A549 (cell line): Measurements from ENCODE around the gene RRM1. TPM values are rescaled to one million over a fixed set of nuclear protein-coding genes. Genes with fewer than 3 reads are reported as not detected.

ENCODE experiments used
- ATAC-seq, 2 experiments: fragments of 200-7000 bp in 1 of 2; fragments of >200 bp in 1 of 2; cut with Nextera tagmentation in 1 of 2; cut with Tn5 transposase in 1 of 2; 3 replicates each; pipeline versions ENCODE4 v1.8.0 to v1.9.1; 2018 to 2020; ENCODE audit warnings: mild to moderate bottlenecking in 1 of 2, moderate library complexity in 1 of 2
- CTCF ChIA-PET: fragments of 300-600 bp; sonication (Branson Sonifier 250); formaldehyde crosslinking; extraction: SDS; loops from one replicate; lab custom pipeline; 2021; ENCODE audit warnings: antibody characterized with exemption, inconsistent platforms; lab: Yijun Ruan, JAX
- POLR2A ChIA-PET: fragments of 350-600 bp; formaldehyde crosslinking; extraction: SDS; loops from one replicate; lab custom pipeline; 2021; ENCODE audit warnings: antibody characterized with exemption, inconsistent platforms; lab: Yijun Ruan, JAX
- DNase-seq, 2 experiments: peaks; one replicate each; pipeline versions ENCODE4 v3.0.0 to v3.0.0-alpha.2; 2011 to 2016; ENCODE audit warnings: low read depth in 1 of 2, low spot score in 1 of 2
- FAIRE-seq: peaks from 2 replicates; lab custom pipeline; 2011; peaks lifted over from hg19 to GRCh38; lab: Jason Lieb, UNC
- H3K27ac ChIP-seq, 2 experiments: fragments of >200 bp; sonication (Bioruptor Twin); formaldehyde crosslinking; 3 replicates each; pipeline ENCODE4 v1.5.1; 2016 to 2017
- H3K4me1 ChIP-seq: fragments of >200 bp; sonication (Bioruptor Twin); formaldehyde crosslinking; 3 replicates; pipeline ENCODE4 v1.6.1; 2016
- H3K4me2 ChIP-seq: fragments of >200 bp; sonication (Bioruptor Twin); formaldehyde crosslinking; 3 replicates; pipeline ENCODE4 v1.6.1; 2016
- H3K4me3 ChIP-seq: fragments of >200 bp; sonication (Bioruptor Twin); formaldehyde crosslinking; 3 replicates; pipeline ENCODE4 v1.5.1; 2016
- H3K9me3 ChIP-seq: fragments of >200 bp; sonication (Bioruptor Twin); formaldehyde crosslinking; 3 replicates; pipeline ENCODE4 v1.6.1; 2016
- BHLHE40 ChIP-seq: IDR thresholded peaks from 2 replicates; pipeline ENCODE4 v1.6.1; 2012; ENCODE audit warnings: low read depth, low read length, inconsistent platforms
- CBX2 ChIP-seq: fragments of 200-600 bp; sonication (generic); IDR thresholded peaks from 2 replicates; pipeline ENCODE4 v1.6.1; 2016; ENCODE audit warnings: low read depth, mild to moderate bottlenecking, borderline replicate concordance
- CEBPB ChIP-seq, 2 experiments: fragments of >200 bp in 1 of 2; sonication (Bioruptor Twin) in 1 of 2; formaldehyde crosslinking in 1 of 2; IDR thresholded peaks; 2 replicates each; pipeline ENCODE4 v1.6.1; 2012 to 2016
- EHMT2 ChIP-seq: fragments of 200-600 bp; sonication (generic); IDR thresholded peaks from 2 replicates; pipeline ENCODE4 v1.6.1; 2016; ENCODE audit warnings: antibody characterized with exemption, low read depth, mild to moderate bottlenecking, moderate library complexity
- EP300 ChIP-seq, 2 experiments: fragments of >200 bp; sonication (Bioruptor Twin); formaldehyde crosslinking; IDR thresholded peaks; 2 replicates in 1 of 2; 3 replicates in 1 of 2; pipeline ENCODE4 v1.6.1; 2016 to 2017
- FOSL2 ChIP-seq, 2 experiments: fragments of 450-650 bp in 1 of 2; fragments of >200 bp in 1 of 2; sonication (Bioruptor Twin) in 1 of 2; formaldehyde crosslinking; IDR thresholded peaks; 2 replicates each; pipeline versions ENCODE4 v1.5.0 to v1.6.1; 2016 to 2020; ENCODE audit warnings: mild to moderate bottlenecking in 1 of 2, moderate library complexity in 1 of 2
- GATA3 ChIP-seq: IDR thresholded peaks from 2 replicates; pipeline ENCODE4 v1.6.1; 2012; ENCODE audit warnings: borderline replicate concordance
- HDAC2 ChIP-seq: fragments of 200-600 bp; sonication (generic); IDR thresholded peaks from 2 replicates; pipeline ENCODE4 v1.6.1; 2016
- HOXB13 ChIP-seq: fragments of 250-450 bp; sonication (Bioruptor Pico); IDR thresholded peaks from 2 replicates; pipeline ENCODE4 v1.5.0; 2020; ENCODE audit warnings: low read depth, mild to moderate bottlenecking, moderate library complexity
- JUN ChIP-seq, 2 experiments: fragments of >200 bp; sonication (Bioruptor Twin); formaldehyde crosslinking; IDR thresholded peaks; 2 replicates in 1 of 2; 3 replicates in 1 of 2; pipeline ENCODE4 v1.6.1; 2016 to 2017
- JUNB ChIP-seq: fragments of >200 bp; sonication (Bioruptor Twin); formaldehyde crosslinking; IDR thresholded peaks from 2 replicates; pipeline ENCODE4 v1.6.1; 2016
- MAFK ChIP-seq: fragments of 450-650 bp; IDR thresholded peaks from 2 replicates; pipeline ENCODE4 v1.6.1; 2014; ENCODE audit not compliant: partially characterized antibody
- MYC ChIP-seq: IDR thresholded peaks from 2 replicates; pipeline ENCODE4 v1.6.1; 2012; ENCODE audit warnings: mild to moderate bottlenecking, inconsistent platforms, low read length, improper control_type of control experiment, borderline replicate concordance
- NFE2L2 ChIP-seq: fragments of 150-350 bp; conservative IDR thresholded peaks from 2 replicates; pipeline ENCODE4 v1.6.1; 2014; ENCODE audit warnings: low read length
- NPAS2 ChIP-seq: fragments of 250-450 bp; sonication (Bioruptor Pico); IDR thresholded peaks from 2 replicates; pipeline ENCODE4 v1.8.0; 2022; ENCODE audit warnings: mild to moderate bottlenecking, moderate library complexity, borderline replicate concordance
- PHF8 ChIP-seq: fragments of 200-600 bp; sonication (generic); IDR thresholded peaks from 2 replicates; pipeline ENCODE4 v1.6.1; 2016; ENCODE audit warnings: low read depth, mild to moderate bottlenecking, antibody characterized with exemption, moderate library complexity, borderline replicate concordance
- POLR2A ChIP-seq: IDR thresholded peaks from 2 replicates; pipeline ENCODE4 v1.6.1; 2012; ENCODE audit warnings: mild to moderate bottlenecking, low read length
- POLR2AphosphoS2 ChIP-seq: conservative IDR thresholded peaks from 2 replicates; pipeline ENCODE4 v1.6.1; 2012; ENCODE audit warnings: low read length, improper control_type of control experiment, inconsistent platforms
- RNF2 ChIP-seq: fragments of 200-600 bp; sonication (generic); IDR thresholded peaks from 2 replicates; pipeline ENCODE4 v1.6.1; 2016; ENCODE audit warnings: low read depth, mild to moderate bottlenecking, antibody characterized with exemption, moderate library complexity, borderline replicate concordance
- TP53 ChIP-seq: fragments of 250-450 bp; sonication (Bioruptor Pico); IDR thresholded peaks from 2 replicates; pipeline ENCODE4 v1.5.0; 2021; ENCODE audit warnings: mild to moderate bottlenecking, moderate library complexity
- ZSCAN20 ChIP-seq: fragments of 250-450 bp; sonication (Bioruptor Pico); IDR thresholded peaks from 2 replicates; pipeline ENCODE4 v1.8.0; 2022; ENCODE audit warnings: mild to moderate bottlenecking, moderate library complexity
- WGBS: methylation state at CpG from one replicate; pipeline ENCODE4 v1.1.6; 2017; ENCODE audit errors: missing lambda C conversion rate; 5-methylcytosine and 5-hydroxymethylcytosine counted together
- polyA plus RNA-seq, 4 experiments: library from polyadenylated mRNA; depleted of rRNA in 3 of 4; stranded (reverse); fragments of >200 nt; fragmentation: RNase III in 1 of 4; extraction: RNeasy Plus Mini Kit Qiagen cat#74134 plus additional on column Dnase treatment in 1 of 4; gene quantifications; 2 replicates in 3 of 4; 3 replicates in 1 of 4; pipeline ENCODE4 v1.2.3, GENCODE V29; 2011 to 2017
- TF ChIP-seq, protein P1 (sequence below): IDR thresholded peaks from 2 replicates; pipeline ENCODE4 v1.6.1; 2012; ENCODE audit warnings: low read depth, borderline replicate concordance
- TF ChIP-seq, protein P2 (sequence below): fragments of 150-350 bp; IDR thresholded peaks from 2 replicates; pipeline ENCODE4 v1.6.1; 2014; ENCODE audit warnings: low read depth, mild to moderate bottlenecking, low read length
- TF ChIP-seq, protein P3 (sequence below): IDR thresholded peaks from 2 replicates; pipeline ENCODE4 v1.6.1; 2012
- TF ChIP-seq, protein P4 (sequence below): fragments of 250-450 bp; sonication (Bioruptor Pico); IDR thresholded peaks from 2 replicates; pipeline ENCODE4 v1.5.0; 2021; ENCODE audit warnings: mild to moderate bottlenecking, moderate library complexity, borderline replicate concordance

RRM1 gene
- polyA plus RNA-seq, 2 of the 4 experiments (the other 2 are of a cell fraction) = 91.4 to 120 TPM

DNA sequence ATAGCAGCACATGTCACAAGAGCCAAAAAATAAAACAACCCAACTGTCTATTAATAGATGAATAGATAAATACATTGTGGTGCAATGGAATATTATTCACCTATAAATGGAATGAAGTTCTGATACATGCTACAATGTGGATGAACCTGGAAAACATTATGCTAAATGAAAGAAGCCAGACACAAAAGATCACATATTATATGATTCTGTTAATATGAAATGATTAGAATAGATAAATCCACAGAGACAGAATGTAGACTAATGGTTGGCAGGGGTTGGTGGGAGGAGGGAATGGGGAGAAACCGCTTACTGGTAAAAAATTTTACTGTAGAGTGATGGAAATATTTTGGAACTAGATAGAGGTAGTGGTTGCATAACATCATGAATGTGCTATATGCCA is 32.9 kb upstream of the RRM1 start:
- no peak overlapping the region for H3K4me2 ChIP-seq
- POLR2A ChIA-PET = no interaction called here
- TF ChIP-seq, protein P1, sequence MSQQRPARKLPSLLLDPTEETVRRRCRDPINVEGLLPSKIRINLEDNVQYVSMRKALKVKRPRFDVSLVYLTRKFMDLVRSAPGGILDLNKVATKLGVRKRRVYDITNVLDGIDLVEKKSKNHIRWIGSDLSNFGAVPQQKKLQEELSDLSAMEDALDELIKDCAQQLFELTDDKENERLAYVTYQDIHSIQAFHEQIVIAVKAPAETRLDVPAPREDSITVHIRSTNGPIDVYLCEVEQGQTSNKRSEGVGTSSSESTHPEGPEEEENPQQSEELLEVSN = no peak
- TF ChIP-seq FOSL2 (IDR thresholded peaks at IDR 0.05) (no peak), FOSL2 (CRISPR knock-in tag; IDR thresholded peaks at IDR 0.05) (no peak), POLR2AphosphoS2 (no peak), ZSCAN20 (CRISPR knock-in tag) (no peak), PHF8 (no peak), BHLHE40 (no peak), MYC (no peak), CBX2 (no peak)
- TF ChIP-seq, all 56 proteins: peak for 0
- WGBS = 82% methylated on average over 1 of the region's 1 CpG
- no peak overlapping the region for H3K4me3 ChIP-seq
- H3K27ac ChIP-seq = no peak overlapping the region
- FAIRE-seq (no peak), ATAC-seq (no peak), DNase-seq (no peak)
- H3K9me3 ChIP-seq = no peaks in the 10 kb centered on the region
- H3K4me1 ChIP-seq = no peaks in the 10 kb centered on the region
- CTCF ChIA-PET = interaction anchor here (6.1 to 15.7 kb wide), 2 partner anchors 11 to 213 kb away, joined by 55 to 919 read pairs; partner anchors contain the start of genes RHOG and STIM1

DNA sequence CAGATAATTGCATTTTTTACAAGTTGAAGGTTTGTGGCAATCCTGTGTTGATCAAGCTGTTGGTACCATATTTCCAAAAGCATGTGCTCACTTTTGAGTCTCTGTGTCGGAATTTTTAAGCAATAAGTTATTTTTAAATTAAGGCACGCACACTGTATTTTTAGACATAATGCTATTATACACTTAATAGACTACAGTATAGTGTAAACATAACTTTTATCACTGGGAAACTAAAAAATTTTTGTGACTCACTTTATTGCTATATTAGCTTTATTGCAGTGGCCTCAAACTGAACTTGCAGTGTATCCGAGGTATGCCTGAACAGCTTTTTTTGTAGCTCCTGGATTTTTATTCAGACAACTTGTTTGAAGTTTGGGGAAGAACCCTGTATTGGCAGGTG is 31.3 kb upstream of the RRM1 start:
- no peak for ATAC-seq
- no peak for DNase-seq
- CTCF ChIA-PET = interaction anchor here (0.6 to 15.7 kb wide), 7 partner anchors 8 to 215 kb away, joined by 3 to 919 read pairs (median 3); partner anchors contain the start of genes RHOG and STIM1
- TF ChIP-seq, protein P2, sequence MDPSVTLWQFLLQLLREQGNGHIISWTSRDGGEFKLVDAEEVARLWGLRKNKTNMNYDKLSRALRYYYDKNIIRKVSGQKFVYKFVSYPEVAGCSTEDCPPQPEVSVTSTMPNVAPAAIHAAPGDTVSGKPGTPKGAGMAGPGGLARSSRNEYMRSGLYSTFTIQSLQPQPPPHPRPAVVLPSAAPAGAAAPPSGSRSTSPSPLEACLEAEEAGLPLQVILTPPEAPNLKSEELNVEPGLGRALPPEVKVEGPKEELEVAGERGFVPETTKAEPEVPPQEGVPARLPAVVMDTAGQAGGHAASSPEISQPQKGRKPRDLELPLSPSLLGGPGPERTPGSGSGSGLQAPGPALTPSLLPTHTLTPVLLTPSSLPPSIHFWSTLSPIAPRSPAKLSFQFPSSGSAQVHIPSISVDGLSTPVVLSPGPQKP = no peak
- TF ChIP-seq EHMT2 (no peak), JUN (IDR thresholded peaks at IDR 0.05) (no peak), EP300 (IDR thresholded peaks at IDR 0.05) (no peak), RNF2 (no peak)
- TF ChIP-seq, protein P3, sequence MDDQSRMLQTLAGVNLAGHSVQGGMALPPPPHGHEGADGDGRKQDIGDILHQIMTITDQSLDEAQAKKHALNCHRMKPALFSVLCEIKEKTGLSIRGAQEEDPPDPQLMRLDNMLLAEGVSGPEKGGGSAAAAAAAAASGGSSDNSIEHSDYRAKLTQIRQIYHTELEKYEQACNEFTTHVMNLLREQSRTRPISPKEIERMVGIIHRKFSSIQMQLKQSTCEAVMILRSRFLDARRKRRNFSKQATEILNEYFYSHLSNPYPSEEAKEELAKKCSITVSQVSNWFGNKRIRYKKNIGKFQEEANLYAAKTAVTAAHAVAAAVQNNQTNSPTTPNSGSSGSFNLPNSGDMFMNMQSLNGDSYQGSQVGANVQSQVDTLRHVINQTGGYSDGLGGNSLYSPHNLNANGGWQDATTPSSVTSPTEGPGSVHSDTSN = no peak
- TF ChIP-seq, protein P4, sequence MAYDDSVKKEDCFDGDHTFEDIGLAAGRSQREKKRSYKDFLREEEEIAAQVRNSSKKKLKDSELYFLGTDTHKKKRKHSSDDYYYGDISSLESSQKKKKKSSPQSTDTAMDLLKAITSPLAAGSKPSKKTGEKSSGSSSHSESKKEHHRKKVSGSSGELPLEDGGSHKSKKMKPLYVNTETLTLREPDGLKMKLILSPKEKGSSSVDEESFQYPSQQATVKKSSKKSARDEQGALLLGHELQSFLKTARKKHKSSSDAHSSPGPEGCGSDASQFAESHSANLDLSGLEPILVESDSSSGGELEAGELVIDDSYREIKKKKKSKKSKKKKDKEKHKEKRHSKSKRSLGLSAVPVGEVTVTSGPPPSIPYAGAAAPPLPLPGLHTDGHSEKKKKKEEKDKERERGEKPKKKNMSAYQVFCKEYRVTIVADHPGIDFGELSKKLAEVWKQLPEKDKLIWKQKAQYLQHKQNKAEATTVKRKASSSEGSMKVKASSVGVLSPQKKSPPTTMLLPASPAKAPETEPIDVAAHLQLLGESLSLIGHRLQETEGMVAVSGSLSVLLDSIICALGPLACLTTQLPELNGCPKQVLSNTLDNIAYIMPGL (CRISPR knock-in tag) = no peak
- TF ChIP-seq, all 56 proteins: peak for 0
- no peak for FAIRE-seq
- Histone ChIP-seq H3K4me2 (no peak overlapping the region), H3K9me3 (no peaks in the 10 kb centered on the region), H3K4me1 (no peaks in the 10 kb centered on the region), H3K4me3 (no peak overlapping the region), H3K27ac (no peak overlapping the region)
- WGBS = 85% methylated on average over 3 of the region's 3 CpGs
- POLR2A ChIA-PET = interaction anchor here (1.4 kb wide), 1 partner anchor 208 kb away, joined by 3 read pairs; the partner anchor contains the start of gene STIM1

DNA sequence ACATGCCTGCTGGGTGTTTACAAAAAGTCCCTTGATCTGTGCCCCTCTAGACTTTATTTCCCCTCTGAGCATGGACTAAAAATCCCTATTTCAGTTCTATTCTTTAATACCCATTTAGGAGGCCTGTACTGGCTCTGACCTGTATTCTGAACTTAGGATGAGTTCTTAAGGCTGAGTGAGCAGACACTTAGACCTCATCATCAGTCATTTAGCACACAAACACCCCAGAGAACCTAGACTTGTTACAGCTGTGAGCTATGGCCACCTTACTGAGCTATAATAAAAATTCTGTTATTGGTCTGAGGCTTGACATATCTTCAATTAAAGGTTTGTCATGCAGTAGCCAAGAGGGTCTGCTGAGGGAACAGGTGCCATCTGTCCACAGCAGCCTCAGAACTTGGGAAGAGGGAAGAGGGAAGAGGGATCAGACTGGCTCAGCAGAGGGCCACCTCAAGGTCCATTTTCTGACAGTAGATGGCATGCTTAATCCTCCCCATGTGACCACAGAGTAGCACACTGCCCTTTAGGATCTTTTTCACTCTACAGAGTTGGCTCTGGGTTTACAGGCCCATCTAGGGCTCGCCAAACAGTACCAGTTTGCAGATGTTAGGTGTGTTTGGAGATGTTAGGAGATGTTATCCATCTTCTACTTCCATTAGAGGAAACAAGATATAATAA is 30.2 kb upstream of the RRM1 start:
- H3K4me2 ChIP-seq = no peak overlapping the region
- DNase-seq (no peak), FAIRE-seq (no peak)
- no peak overlapping the region for H3K27ac ChIP-seq
- CTCF ChIA-PET = interaction anchor here (0.6 to 15.7 kb wide), 6 partner anchors 8 to 216 kb away, joined by 3 to 919 read pairs (median 3); partner anchors contain the start of genes RHOG and STIM1
- no peaks in the 10 kb centered on the region for H3K4me1 ChIP-seq
- POLR2A ChIA-PET = interaction anchor here (1.4 kb wide), 1 partner anchor 209 kb away, joined by 3 read pairs; the partner anchor contains the start of gene STIM1
- no peaks in the 10 kb centered on the region for H3K9me3 ChIP-seq
- no peak for TF ChIP-seq POLR2AphosphoS2
- no peak for TF ChIP-seq NPAS2 (CRISPR knock-in tag)
- TF ChIP-seq HDAC2 = no peak
- TF ChIP-seq CEBPB (IDR thresholded peaks at IDR 0.05) = no peak
- no peak for TF ChIP-seq GATA3
- TF ChIP-seq BHLHE40 = no peak
- no peak for TF ChIP-seq CBX2
- TF ChIP-seq POLR2A = no peak
- no peak for TF ChIP-seq NFE2L2
- no peak for TF ChIP-seq HOXB13 (CRISPR knock-in tag)
- TF ChIP-seq MAFK = no peak
- no peak for TF ChIP-seq JUNB
- TF ChIP-seq TP53 = no peak
- TF ChIP-seq, all 56 proteins: peak for 0
- no peak overlapping the region for H3K4me3 ChIP-seq
- 85% methylated on average over 1 of the region's 1 CpG for WGBS
- ATAC-seq = peak; percentile 59 to 70; a peak in 4 of 6 replicates
